ENCODE data around the gene MTMR3. TPM values are rescaled to one million over a fixed set of nuclear protein-coding genes. Genes with fewer than 3 reads are reported as not detected.
A peak's percentile ranks its signal among the peaks of the same experiment; 100 is the strongest.

Gene MTMR3
- total and polyA plus RNA-seq, 2 of the 8 experiments (the other 6 are each of a cell fraction or from before 2014, with no cell fraction given) = 16.9 to 18.5 TPM

GRCh38 chr22:29871684-29872083 lies 11.3 kb upstream of the MTMR3 start:
- H3K4me1 ChIP-seq (replicated peaks in 1 of 4; ENCODE audit: control insufficient read depth in 3 of 4, insufficient read depth in 4 of 4, low read length in 3 of 4) = peaks cover 0 to 9% (median 4%) of the 10 kb centered on the region in 4 experiments; a peak in 5 of 7 replicates
- no peaks in the 10 kb centered on the region for H4K20me1 ChIP-seq (replicated peaks in 1 of 2; ENCODE audit: control insufficient read depth in 1 of 2, insufficient read depth in 2 of 2, low read length in 2 of 2)
- POLR2A ChIA-PET (ENCODE audit: partially characterized antibody) = no interaction called here
- CTCF ChIA-PET (ENCODE audit: partially characterized antibody) = interaction anchor here (0.6 to 1.6 kb wide), 5 partner anchors 34 to 1301 kb away, joined by 3 to 4 read pairs (median 3); no protein-coding TSS in a partner anchor
- TF ChIP-seq TAF7 (optimal IDR thresholded peaks at IDR 0.05; ENCODE audit: borderline replicate concordance, low read depth, low read length) (peak; percentile 49), CBX8 (IDR thresholded peaks at IDR 0.05; ENCODE audit: borderline replicate concordance, low read depth, low read length) (no peak)
- no peak overlapping the region for H3K4me3 ChIP-seq (ENCODE audit: extremely low read depth in 1 of 4, insufficient read depth in 2 of 4, low read depth in 3 of 4, low read length in 4 of 4)
- peak in 1 of 2 experiments; percentile 45 for DNase-seq (ENCODE audit: low read depth in 1 of 2, low spot score in 2 of 2)
- peak overlapping the region; percentile 94 for H2AFZ ChIP-seq (ENCODE audit: low read length)
- H3K9me3 ChIP-seq (ENCODE audit: insufficient read depth in 2 of 2, low read depth in 1 of 2, low read length in 1 of 2) = no peaks in the 10 kb centered on the region
- FAIRE-seq = no peak
- peak overlapping the region; percentile 5 to 43; a peak in 1 of 4 replicates for H3K4me2 ChIP-seq (ENCODE audit: insufficient read depth in 1 of 2, low read depth in 2 of 2, low read length in 2 of 2)
- H3K79me1 ChIP-seq (ENCODE audit: low read depth, low read length) = no peaks in the 10 kb centered on the region
- H2BK15ac ChIP-seq (ENCODE audit: low read length) = no peak overlapping the region
- H2BK5ac ChIP-seq (ENCODE audit: low read depth, low read length) = no peak overlapping the region
- H2BK120ac ChIP-seq (replicated peaks; ENCODE audit: low read depth, low read length) = no peak overlapping the region
- H4K91ac ChIP-seq (replicated peaks; ENCODE audit: insufficient read length, low read length) = no peak overlapping the region
- no peak overlapping the region; the same call in 1 of the 2 replicates for H3K18ac ChIP-seq (ENCODE audit: extremely low read depth, low read length)
- no peak overlapping the region for H3K27ac ChIP-seq (ENCODE audit: low read depth, low read length)
- no peak overlapping the region for H4K5ac ChIP-seq (ENCODE audit: insufficient read length, low read depth, low read length)
- H4K8ac ChIP-seq (ENCODE audit: extremely low read depth, insufficient read depth, low read length) = no peak overlapping the region
- H3K79me2 ChIP-seq (ENCODE audit: control insufficient read depth in 1 of 2, insufficient read depth in 2 of 2, low read length in 2 of 2) = no peaks in the 10 kb centered on the region
- no peaks in the 10 kb centered on the region for H3K27me3 ChIP-seq (replicated peaks in 1 of 4; ENCODE audit: control insufficient read depth in 3 of 4, extremely low read depth in 1 of 4, insufficient read depth in 3 of 4, low read length in 3 of 4)
- H3K4ac ChIP-seq (replicated peaks; ENCODE audit: insufficient read length, low read depth, low read length) = no peak overlapping the region
- H2BK12ac ChIP-seq (ENCODE audit: low read depth, low read length) = no peak overlapping the region
- WGBS, 2 experiments (ENCODE audit: extremely low coverage in 1 of 2, insufficient coverage in 1 of 2, insufficient read length in 1 of 2, insufficient replicate concordance in 2 of 2, low coverage in 1 of 2, low lambda C conversion rate in 2 of 2, missing lambda C conversion rate in 1 of 2) = 68% methylated on average over 5 of the region's 5 CpGs; no CpG with 5 or more reads in 1 of the 2 experiments
- no peak overlapping the region for H2BK20ac ChIP-seq (ENCODE audit: low read length)
- H3K9ac ChIP-seq (replicated peaks in 1 of 4; ENCODE audit: extremely low read depth in 1 of 4, low read depth in 3 of 4, low read length in 3 of 4) = no peak overlapping the region
- no peaks in the 10 kb centered on the region for H3K23me2 ChIP-seq (ENCODE audit: low read depth, low read length)
- no peak overlapping the region for H3K56ac ChIP-seq (replicated peaks; ENCODE audit: insufficient read length, low read depth, low read length)
- H2AK5ac ChIP-seq (ENCODE audit: low read depth, low read length) = no peak overlapping the region
- H3K23ac ChIP-seq (ENCODE audit: insufficient read length) = no peak overlapping the region
- H3K14ac ChIP-seq (ENCODE audit: insufficient read length) = no peak overlapping the region
- H3K36me3 ChIP-seq (ENCODE audit: control insufficient read depth in 2 of 4, insufficient read depth in 4 of 4, low read length in 3 of 4) = no peaks in the 10 kb centered on the region
